MG63 (cell line): ENCODE data around the gene FFAR2. TPM values are rescaled to one million over a fixed set of nuclear protein-coding genes. Genes with fewer than 3 reads are reported as not detected.

Experiments used
- DNase-seq: peaks from one replicate; pipeline ENCODE4 v3.0.0-alpha.2; 2020
- H3K27me3 ChIP-seq: fragments of 250-450 bp; sonication (Bioruptor Pico); 2 replicates; pipeline ENCODE4 v1.5.1; 2020; ENCODE audit warnings: mild to moderate bottlenecking, moderate library complexity
- H3K36me3 ChIP-seq: fragments of 250-450 bp; sonication (Bioruptor Pico); 2 replicates; pipeline ENCODE4 v1.5.1; 2020; ENCODE audit warnings: mild to moderate bottlenecking, moderate library complexity
- H3K4me3 ChIP-seq: fragments of 250-450 bp; sonication (Bioruptor Pico); 2 replicates; pipeline ENCODE4 v1.5.1; 2020; ENCODE audit warnings: mild to moderate bottlenecking, moderate library complexity
- H3K9me3 ChIP-seq: fragments of 250-450 bp; sonication (Bioruptor Pico); 2 replicates; pipeline ENCODE4 v1.5.1; 2020; ENCODE audit warnings: mild to moderate bottlenecking, moderate library complexity
- total RNA-seq: library from RNA; depleted of rRNA; stranded (reverse); fragments of >200 nt; shearing (Covaris generic); gene quantifications from 2 replicates; pipeline ENCODE4 v1.2.3, GENCODE V29; 2014; ENCODE audit warnings: low replicate concordance

The FFAR2 gene
- total RNA-seq, 1 experiment from 2014 or later, result not detected

GRCh38 chr19:35438096-35438495 lies 10.0 kb upstream of the FFAR2 start:
- Histone ChIP-seq H3K4me3 (no peak overlapping the region), H3K9me3 (no peaks in the 10 kb centered on the region), H3K27me3 (peaks cover 6% of the 10 kb centered on the region; the same call in 1 of the 2 replicates), H3K36me3 (no peaks in the 10 kb centered on the region)
- no peak for DNase-seq

- Histone ChIP-seq H3K36me3 (no peaks in the 10 kb centered on the region), H3K9me3 (no peaks in the 10 kb centered on the region), H3K27me3 (peaks cover 6% of the 10 kb centered on the region; the same call in 1 of the 2 replicates), H3K4me3 (no peak overlapping the region)
- no peak for DNase-seq
Measured at GRCh38 chr19:35438527-35438926, 9.5 kb upstream of the FFAR2 start.

- DNase-seq, result no peak
- Histone ChIP-seq H3K9me3 (no peaks in the 10 kb centered on the region), H3K36me3 (no peaks in the 10 kb centered on the region), H3K4me3 (no peak overlapping the region), H3K27me3 (peaks cover 6% of the 10 kb centered on the region; the same call in 1 of the 2 replicates)
Measured at GRCh38 chr19:35439921-35440320, 8.1 kb upstream of the FFAR2 start.

- no peak overlapping the region for H3K4me3 ChIP-seq
- no peaks in the 10 kb centered on the region for H3K9me3 ChIP-seq
- H3K36me3 ChIP-seq, result no peaks in the 10 kb centered on the region
Measured at GRCh38 chr19:35442091-35442490, 6.0 kb upstream of the FFAR2 start.

GRCh38 chr19:35444735-35445134 lies 3.3 kb upstream of the FFAR2 start:
- no peaks in the 10 kb centered on the region for H3K9me3 ChIP-seq
- H3K36me3 ChIP-seq, result no peaks in the 10 kb centered on the region
- peaks cover 18% of the 10 kb centered on the region for H3K27me3 ChIP-seq
- no peak overlapping the region for H3K4me3 ChIP-seq
- DNase-seq, result no peak

More at GRCh38 chr19:35442091-35442490, 6.0 kb upstream of the FFAR2 start:
- H3K27me3 ChIP-seq, result peaks cover 9% of the 10 kb centered on the region
- DNase-seq, result no peak

GRCh38 chr19:35445826-35446593 lies 2.0 kb upstream of the FFAR2 start:
- no peak overlapping the region for H3K4me3 ChIP-seq
- peaks cover 27% of the 10 kb centered on the region for H3K27me3 ChIP-seq
- H3K36me3 ChIP-seq, result no peaks in the 10 kb centered on the region
- DNase-seq, result no peak
- H3K9me3 ChIP-seq, result no peaks in the 10 kb centered on the region

- Histone ChIP-seq H3K4me3 (no peak overlapping the region), H3K36me3 (no peaks in the 10 kb centered on the region), H3K27me3 (peaks cover 29% of the 10 kb centered on the region), H3K9me3 (no peaks in the 10 kb centered on the region)
- no peak for DNase-seq
Measured at GRCh38 chr19:35449359-35450043, 1.4 kb downstream of the FFAR2 start.

GRCh38 chr19:35451338-35452096 lies 3.5 kb downstream of the FFAR2 start:
- DNase-seq, result no peak
- no peaks in the 10 kb centered on the region for H3K36me3 ChIP-seq
- H3K4me3 ChIP-seq, result no peak overlapping the region
- H3K9me3 ChIP-seq, result no peaks in the 10 kb centered on the region
- peaks cover 26% of the 10 kb centered on the region for H3K27me3 ChIP-seq

- no peak for DNase-seq
Measured at GRCh38 chr19:35454663-35455062, 6.6 kb downstream of the FFAR2 start.

GRCh38 chr19:35455616-35456201 lies 7.7 kb downstream of the FFAR2 start:
- no peak for DNase-seq
- Histone ChIP-seq H3K27me3 (peaks cover 9% of the 10 kb centered on the region), H3K36me3 (no peaks in the 10 kb centered on the region), H3K9me3 (no peaks in the 10 kb centered on the region), H3K4me3 (no peak overlapping the region)

More at GRCh38 chr19:35454663-35455062, 6.6 kb downstream of the FFAR2 start:
- H3K36me3 ChIP-seq, result no peaks in the 10 kb centered on the region
- no peaks in the 10 kb centered on the region for H3K9me3 ChIP-seq
- peaks cover 18% of the 10 kb centered on the region for H3K27me3 ChIP-seq
- H3K4me3 ChIP-seq, result no peak overlapping the region

GRCh38 chr19:35457173-35457572 lies 9.1 kb downstream of the FFAR2 start:
- peaks cover 5% of the 10 kb centered on the region; the same call in 1 of the 2 replicates for H3K27me3 ChIP-seq
- H3K4me3 ChIP-seq, result no peak overlapping the region
- no peaks in the 10 kb centered on the region for H3K36me3 ChIP-seq
- DNase-seq, result no peak
- H3K9me3 ChIP-seq, result no peaks in the 10 kb centered on the region

GRCh38 chr19:35458192-35458591 lies 10.1 kb downstream of the FFAR2 start:
- no peak for DNase-seq
- Histone ChIP-seq H3K27me3 (peaks cover 5% of the 10 kb centered on the region; the same call in 1 of the 2 replicates), H3K4me3 (no peak overlapping the region), H3K36me3 (no peaks in the 10 kb centered on the region), H3K9me3 (no peaks in the 10 kb centered on the region)

- H3K9me3 ChIP-seq, result no peaks in the 10 kb centered on the region
- no peak overlapping the region for H3K4me3 ChIP-seq
- peaks cover 5% of the 10 kb centered on the region; the same call in 1 of the 2 replicates for H3K27me3 ChIP-seq
- DNase-seq, result no peak
- no peaks in the 10 kb centered on the region for H3K36me3 ChIP-seq
Measured at GRCh38 chr19:35458731-35459391, 10.8 kb downstream of the FFAR2 start.

- DNase-seq, result no peak
- Histone ChIP-seq H3K9me3 (no peaks in the 10 kb centered on the region), H3K27me3 (peaks cover 5% of the 10 kb centered on the region; the same call in 1 of the 2 replicates), H3K36me3 (no peaks in the 10 kb centered on the region), H3K4me3 (no peak overlapping the region)
Measured at GRCh38 chr19:35459414-35460082, 11.5 kb downstream of the FFAR2 start.

- H3K36me3 ChIP-seq, result no peaks in the 10 kb centered on the region
- H3K4me3 ChIP-seq, result no peak overlapping the region
- peaks cover 5% of the 10 kb centered on the region; the same call in 1 of the 2 replicates for H3K27me3 ChIP-seq
- no peaks in the 10 kb centered on the region for H3K9me3 ChIP-seq
- DNase-seq, result no peak
Measured at GRCh38 chr19:35460608-35461007, 12.6 kb downstream of the FFAR2 start.

GRCh38 chr19:35461060-35461459 lies 13.0 kb downstream of the FFAR2 start:
- H3K36me3 ChIP-seq, result no peaks in the 10 kb centered on the region
- DNase-seq, result no peak
- H3K4me3 ChIP-seq, result no peak overlapping the region
- peaks cover 5% of the 10 kb centered on the region; the same call in 1 of the 2 replicates for H3K27me3 ChIP-seq
- no peaks in the 10 kb centered on the region for H3K9me3 ChIP-seq
